GM19467 (cell line): ENCODE results near the gene MBOAT2.

ENCODE experiments used
- ATAC-seq: cut with Tn5 transposase; IDR thresholded peaks from one replicate; pipeline ENCODE4 v1.9.1; 2021; ENCODE audit warnings: mild to moderate bottlenecking, moderate library complexity; ENCODE audit not compliant: unreplicated experiment

The MBOAT2 gene

GRCh38 chr2:8863331-8863953 lies 140.0 kb downstream of the MBOAT2 start:
- ATAC-seq, result no peak

- ATAC-seq, result no peak
These were observed 141.3 kb downstream of the MBOAT2 start for GRCh38 chr2:8862230-8862629.

- ATAC-seq, result no peak
These were observed 141.7 kb downstream of the MBOAT2 start for GRCh38 chr2:8861797-8862196.

GRCh38 chr2:8860239-8860638 lies 143.2 kb downstream of the MBOAT2 start:
- ATAC-seq, result no peak

GRCh38 chr2:8858910-8859309 lies 144.6 kb downstream of the MBOAT2 start:
- ATAC-seq, result no peak

- ATAC-seq, result no peak
These were observed 145.2 kb downstream of the MBOAT2 start for GRCh38 chr2:8858264-8858663.

- ATAC-seq, result no peak
These were observed 145.8 kb downstream of the MBOAT2 start for GRCh38 chr2:8857709-8858108.

- no peak for ATAC-seq
These were observed 147.3 kb downstream of the MBOAT2 start for GRCh38 chr2:8856176-8856575.

- ATAC-seq, result no peak
These were observed 148.5 kb downstream of the MBOAT2 start for GRCh38 chr2:8855010-8855409.

GRCh38 chr2:8853426-8853825 lies 150.1 kb downstream of the MBOAT2 start:
- ATAC-seq, result no peak

- ATAC-seq, result no peak
These were observed 151.5 kb downstream of the MBOAT2 start for GRCh38 chr2:8851811-8852560.

- no peak for ATAC-seq
These were observed 152.5 kb downstream of the MBOAT2 start for GRCh38 chr2:8850845-8851487.

- ATAC-seq, result no peak
These were observed 154.2 kb downstream of the MBOAT2 start for GRCh38 chr2:8849327-8849726.

GRCh38 chr2:8848328-8849100 lies 155.0 kb downstream of the MBOAT2 start:
- no peak for ATAC-seq

- ATAC-seq, result no peak
These were observed 156.1 kb downstream of the MBOAT2 start for GRCh38 chr2:8847400-8847799.

- ATAC-seq, result no peak
These were observed 161.6 kb downstream of the MBOAT2 start for GRCh38 chr2:8841932-8842331.

GRCh38 chr2:8840475-8841091 lies 162.9 kb downstream of the MBOAT2 start:
- no peak for ATAC-seq

- ATAC-seq, result no peak
These were observed 164.1 kb downstream of the MBOAT2 start for GRCh38 chr2:8839189-8839965.

- ATAC-seq, result no peak
These were observed 165.7 kb downstream of the MBOAT2 start for GRCh38 chr2:8837795-8838140.
